MM.1S (cell line): ENCODE measurements around the gene UBASH3A.

ENCODE experiments used
- DNase-seq: peaks from one replicate; pipeline ENCODE4 v3.0.0-alpha.2; 2015
- H2AFZ ChIP-seq: fragments of 300-600 bp; sonication (generic); 2 replicates; pipeline ENCODE4 v1.6.0; 2016; ENCODE audit warnings: antibody characterized with exemption, low read length
- H3F3A ChIP-seq: fragments of 300-600 bp; sonication (generic); 2 replicates; pipeline ENCODE4 v1.6.1; 2016; ENCODE audit warnings: mild to moderate bottlenecking, antibody characterized with exemption, low read length, moderate library complexity, mixed read lengths; ENCODE audit not compliant: insufficient read depth
- H3K27ac ChIP-seq: fragments of 300-600 bp; sonication (generic); 2 replicates; pipeline ENCODE4 v1.5.1; 2016; ENCODE audit warnings: mild to moderate bottlenecking, low read length
- H3K27me3 ChIP-seq: fragments of 300-600 bp; sonication (generic); replicated peaks from 2 replicates; pipeline ENCODE4 v1.6.0; 2016; ENCODE audit warnings: low read length; ENCODE audit not compliant: insufficient read depth
- H3K36me3 ChIP-seq: fragments of 300-600 bp; sonication (generic); replicated peaks from 2 replicates; pipeline ENCODE4 v1.6.1; 2016; ENCODE audit warnings: mild to moderate bottlenecking, low read length, mixed read lengths; ENCODE audit not compliant: insufficient read depth
- H3K4me1 ChIP-seq: fragments of 300-600 bp; sonication (generic); 2 replicates; pipeline ENCODE4 v1.6.1; 2016; ENCODE audit warnings: low read length, mixed read lengths
- H3K4me2 ChIP-seq: fragments of 300-600 bp; sonication (generic); 2 replicates; pipeline ENCODE4 v1.6.0; 2016; ENCODE audit warnings: low read depth, low read length
- H3K4me3 ChIP-seq: fragments of 300-600 bp; sonication (generic); 2 replicates; pipeline ENCODE4 v1.5.1; 2016; ENCODE audit warnings: low read length, mixed read lengths
- H3K79me2 ChIP-seq: fragments of 300-600 bp; sonication (generic); 2 replicates; pipeline ENCODE4 v1.6.1; 2016; ENCODE audit warnings: mixed run types, low read length, mixed read lengths
- H3K9ac ChIP-seq: fragments of 300-600 bp; sonication (generic); 2 replicates; pipeline ENCODE4 v1.6.1; 2016; ENCODE audit warnings: low read length, mixed read lengths
- H3K9me2 ChIP-seq: fragments of 300-600 bp; sonication (generic); replicated peaks from 2 replicates; pipeline ENCODE4 v1.6.1; 2016; ENCODE audit warnings: mild to moderate bottlenecking, low read length, mixed read lengths; ENCODE audit not compliant: insufficient read depth
- H3K9me3 ChIP-seq: fragments of 300-600 bp; sonication (generic); replicated peaks from 2 replicates; pipeline ENCODE4 v1.6.1; 2016; ENCODE audit warnings: mild to moderate bottlenecking, low read length, mixed read lengths; ENCODE audit not compliant: insufficient read depth
- H4K20me1 ChIP-seq: fragments of 300-600 bp; sonication (generic); 2 replicates; pipeline ENCODE4 v1.6.1; 2016; ENCODE audit warnings: mild to moderate bottlenecking, low read length, moderate library complexity, mixed read lengths; ENCODE audit not compliant: insufficient read depth
- CTCF ChIP-seq: fragments of 300-600 bp; sonication (generic); IDR thresholded peaks from 2 replicates; pipeline ENCODE4 v1.5.1; 2016; ENCODE audit warnings: antibody characterized with exemption, low read length, mixed read lengths
- EZH2 ChIP-seq: fragments of 300-600 bp; sonication (generic); optimal IDR thresholded peaks from 2 replicates; pipeline ENCODE3; 2017; ENCODE audit warnings: low read depth, mild to moderate bottlenecking, antibody characterized with exemption, low read length, mixed read lengths
- EZH2phosphoT487 ChIP-seq: fragments of 300-600 bp; sonication (generic); IDR thresholded peaks from 2 replicates; pipeline ENCODE4 v1.6.1; 2018; ENCODE audit warnings: antibody characterized with exemption, low read length

The UBASH3A gene

GRCh38 chr21:42492201-42492600 is 88.5 kb downstream of the UBASH3A start:
- Histone ChIP-seq H3K79me2 (no peaks in the 10 kb centered on the region), H3K9ac (no peak overlapping the region), H3K4me2 (no peak overlapping the region), H3K36me3 (no peaks in the 10 kb centered on the region), H3K27me3 (peaks cover 60% of the 10 kb centered on the region), H2AFZ (no peak overlapping the region), H3K9me3 (no peaks in the 10 kb centered on the region), H3K4me1 (peaks cover 12% of the 10 kb centered on the region), H4K20me1 (no peaks in the 10 kb centered on the region), H3K27ac (no peak overlapping the region), H3F3A (peaks cover 6% of the 10 kb centered on the region; the same call in 1 of the 2 replicates), H3K9me2 (no peaks in the 10 kb centered on the region), H3K4me3 (no peak overlapping the region)
- no peak for TF ChIP-seq EZH2phosphoT487
- TF ChIP-seq CTCF, result no peak
- TF ChIP-seq EZH2, result no peak
- no peak for DNase-seq

- no peaks in the 10 kb centered on the region for H3K79me2 ChIP-seq
- peaks cover 6% of the 10 kb centered on the region; the same call in 1 of the 2 replicates for H3F3A ChIP-seq
- H3K27me3 ChIP-seq, result peaks cover 57% of the 10 kb centered on the region
- H3K9me3 ChIP-seq, result no peaks in the 10 kb centered on the region
- H3K27ac ChIP-seq, result no peak overlapping the region
- no peak for TF ChIP-seq CTCF
- TF ChIP-seq EZH2, result no peak
- no peak for TF ChIP-seq EZH2phosphoT487
- no peak overlapping the region for H3K4me2 ChIP-seq
- no peak overlapping the region for H3K9ac ChIP-seq
- no peak overlapping the region for H2AFZ ChIP-seq
- DNase-seq, result no peak
- no peak overlapping the region for H3K4me3 ChIP-seq
- H4K20me1 ChIP-seq, result no peaks in the 10 kb centered on the region
- no peaks in the 10 kb centered on the region for H3K9me2 ChIP-seq
- H3K36me3 ChIP-seq, result no peaks in the 10 kb centered on the region
- H3K4me1 ChIP-seq, result peaks cover 14% of the 10 kb centered on the region
Observed at GRCh38 chr21:42493109-42494060, 89.7 kb downstream of the UBASH3A start.

- H3K4me2 ChIP-seq, result peak overlapping the region; percentile 99
- peak overlapping the region; percentile 82; the same call in 1 of the 2 replicates for H3K4me3 ChIP-seq
- no peak overlapping the region for H2AFZ ChIP-seq
- peaks cover 73% of the 10 kb centered on the region for H3K27me3 ChIP-seq
- no peaks in the 10 kb centered on the region for H3K79me2 ChIP-seq
- H3F3A ChIP-seq, result peaks cover 6% of the 10 kb centered on the region; the same call in 1 of the 2 replicates
- peak overlapping the region; percentile 57 for H3K9ac ChIP-seq
- H3K4me1 ChIP-seq, result peaks cover 14% of the 10 kb centered on the region
- no peak for TF ChIP-seq EZH2
- no peak for TF ChIP-seq EZH2phosphoT487
- TF ChIP-seq CTCF, result no peak
- no peaks in the 10 kb centered on the region for H3K9me3 ChIP-seq
- no peaks in the 10 kb centered on the region for H3K36me3 ChIP-seq
- H3K27ac ChIP-seq, result no peak overlapping the region
- no peak for DNase-seq
- no peaks in the 10 kb centered on the region for H3K9me2 ChIP-seq
- no peaks in the 10 kb centered on the region for H4K20me1 ChIP-seq
Observed at GRCh38 chr21:42495027-42495426, 91.3 kb downstream of the UBASH3A start.
